Measurements from ENCODE around the gene C20orf173. TPM values are rescaled to one million over a fixed set of nuclear protein-coding genes. Genes with fewer than 3 reads are reported as not detected.

The C20orf173 gene
- total RNA-seq, 1 experiment from 2014 or later = not detected

GRCh38 chr20:35515949-35516645 is 13.4 kb downstream of the C20orf173 start:
- DNase-seq (ENCODE audit: low spot score) (no peak), ATAC-seq (no peak)
- TF ChIP-seq, protein P1, sequence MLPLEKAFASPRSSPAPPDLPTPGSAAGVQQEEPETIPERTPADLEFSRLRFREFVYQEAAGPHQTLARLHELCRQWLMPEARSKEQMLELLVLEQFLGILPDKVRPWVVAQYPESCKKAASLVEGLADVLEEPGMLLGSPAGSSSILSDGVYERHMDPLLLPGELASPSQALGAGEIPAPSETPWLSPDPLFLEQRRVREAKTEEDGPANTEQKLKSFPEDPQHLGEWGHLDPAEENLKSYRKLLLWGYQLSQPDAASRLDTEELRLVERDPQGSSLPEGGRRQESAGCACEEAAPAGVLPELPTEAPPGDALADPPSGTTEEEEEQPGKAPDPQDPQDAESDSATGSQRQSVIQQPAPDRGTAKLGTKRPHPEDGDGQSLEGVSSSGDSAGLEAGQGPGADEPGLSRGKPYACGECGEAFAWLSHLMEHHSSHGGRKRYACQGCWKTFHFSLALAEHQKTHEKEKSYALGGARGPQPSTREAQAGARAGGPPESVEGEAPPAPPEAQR (CRISPR knock-in tag; IDR thresholded peaks at IDR 0.05) = no peak
- TF ChIP-seq GTF2I (CRISPR knock-in tag; conservative IDR thresholded peaks at IDR 0.05) (no peak), HMGA2 (CRISPR knock-in tag; IDR thresholded peaks at IDR 0.05) (no peak), OVOL2 (CRISPR knock-in tag; IDR thresholded peaks at IDR 0.05; ENCODE audit: borderline replicate concordance) (no peak), ARID4B (CRISPR knock-in tag; IDR thresholded peaks at IDR 0.05; ENCODE audit: borderline replicate concordance) (no peak), ZNF671 (CRISPR knock-in tag; IDR thresholded peaks at IDR 0.05) (no peak), TEAD1 (CRISPR knock-in tag; IDR thresholded peaks at IDR 0.05) (no peak), KAT7 (CRISPR knock-in tag; IDR thresholded peaks at IDR 0.05; ENCODE audit: borderline replicate concordance) (no peak), ZBTB43 (CRISPR knock-in tag; IDR thresholded peaks at IDR 0.05) (no peak), JAZF1 (CRISPR knock-in tag; IDR thresholded peaks at IDR 0.05) (no peak), NR3C1 (CRISPR knock-in tag; conservative IDR thresholded peaks at IDR 0.05; ENCODE audit: low read depth) (no peak), EMX1 (CRISPR knock-in tag; IDR thresholded peaks at IDR 0.05) (no peak), ELF4 (CRISPR knock-in tag; IDR thresholded peaks at IDR 0.05; ENCODE audit: low read depth) (no peak), IRF2 (CRISPR knock-in tag; IDR thresholded peaks at IDR 0.05; ENCODE audit: borderline replicate concordance, low read depth) (no peak), RORB (CRISPR knock-in tag; IDR thresholded peaks at IDR 0.05) (no peak), PREB (CRISPR knock-in tag; IDR thresholded peaks at IDR 0.05; ENCODE audit: borderline replicate concordance) (no peak)
- TF ChIP-seq, protein P2, sequence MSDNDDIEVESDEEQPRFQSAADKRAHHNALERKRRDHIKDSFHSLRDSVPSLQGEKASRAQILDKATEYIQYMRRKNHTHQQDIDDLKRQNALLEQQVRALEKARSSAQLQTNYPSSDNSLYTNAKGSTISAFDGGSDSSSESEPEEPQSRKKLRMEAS (CRISPR knock-in tag; IDR thresholded peaks at IDR 0.05) = no peak
- TF ChIP-seq, protein P3, sequence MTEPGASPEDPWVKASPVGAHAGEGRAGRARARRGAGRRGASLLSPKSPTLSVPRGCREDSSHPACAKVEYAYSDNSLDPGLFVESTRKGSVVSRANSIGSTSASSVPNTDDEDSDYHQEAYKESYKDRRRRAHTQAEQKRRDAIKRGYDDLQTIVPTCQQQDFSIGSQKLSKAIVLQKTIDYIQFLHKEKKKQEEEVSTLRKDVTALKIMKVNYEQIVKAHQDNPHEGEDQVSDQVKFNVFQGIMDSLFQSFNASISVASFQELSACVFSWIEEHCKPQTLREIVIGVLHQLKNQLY (CRISPR knock-in tag; IDR thresholded peaks at IDR 0.05) = no peak
- TF ChIP-seq, protein P4, sequence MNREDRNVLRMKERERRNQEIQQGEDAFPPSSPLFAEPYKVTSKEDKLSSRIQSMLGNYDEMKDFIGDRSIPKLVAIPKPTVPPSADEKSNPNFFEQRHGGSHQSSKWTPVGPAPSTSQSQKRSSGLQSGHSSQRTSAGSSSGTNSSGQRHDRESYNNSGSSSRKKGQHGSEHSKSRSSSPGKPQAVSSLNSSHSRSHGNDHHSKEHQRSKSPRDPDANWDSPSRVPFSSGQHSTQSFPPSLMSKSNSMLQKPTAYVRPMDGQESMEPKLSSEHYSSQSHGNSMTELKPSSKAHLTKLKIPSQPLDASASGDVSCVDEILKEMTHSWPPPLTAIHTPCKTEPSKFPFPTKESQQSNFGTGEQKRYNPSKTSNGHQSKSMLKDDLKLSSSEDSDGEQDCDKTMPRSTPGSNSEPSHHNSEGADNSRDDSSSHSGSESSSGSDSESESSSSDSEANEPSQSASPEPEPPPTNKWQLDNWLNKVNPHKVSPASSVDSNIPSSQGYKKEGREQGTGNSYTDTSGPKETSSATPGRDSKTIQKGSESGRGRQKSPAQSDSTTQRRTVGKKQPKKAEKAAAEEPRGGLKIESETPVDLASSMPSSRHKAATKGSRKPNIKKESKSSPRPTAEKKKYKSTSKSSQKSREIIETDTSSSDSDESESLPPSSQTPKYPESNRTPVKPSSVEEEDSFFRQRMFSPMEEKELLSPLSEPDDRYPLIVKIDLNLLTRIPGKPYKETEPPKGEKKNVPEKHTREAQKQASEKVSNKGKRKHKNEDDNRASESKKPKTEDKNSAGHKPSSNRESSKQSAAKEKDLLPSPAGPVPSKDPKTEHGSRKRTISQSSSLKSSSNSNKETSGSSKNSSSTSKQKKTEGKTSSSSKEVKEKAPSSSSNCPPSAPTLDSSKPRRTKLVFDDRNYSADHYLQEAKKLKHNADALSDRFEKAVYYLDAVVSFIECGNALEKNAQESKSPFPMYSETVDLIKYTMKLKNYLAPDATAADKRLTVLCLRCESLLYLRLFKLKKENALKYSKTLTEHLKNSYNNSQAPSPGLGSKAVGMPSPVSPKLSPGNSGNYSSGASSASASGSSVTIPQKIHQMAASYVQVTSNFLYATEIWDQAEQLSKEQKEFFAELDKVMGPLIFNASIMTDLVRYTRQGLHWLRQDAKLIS (CRISPR knock-in tag; IDR thresholded peaks at IDR 0.05; ENCODE audit: borderline replicate concordance) = no peak
- Mint-ChIP-seq H3K4me3 (no peak overlapping the region), H3K27ac (no peak overlapping the region), H3K27me3 (ENCODE audit: low read depth) (no peaks in the 10 kb centered on the region), H3K9me3 (no peaks in the 10 kb centered on the region), H3K36me3 (peaks cover 10% of the 10 kb centered on the region), H3K4me1 (no peaks in the 10 kb centered on the region)
- ChIA-PET CTCF (interaction anchor here (0.5 to 1.5 kb wide), 3 partner anchors 17 to 88 kb away, joined by 3 to 4 read pairs (median 4); no protein-coding TSS in a partner anchor), POLR2A (no interaction called here)
